ENCODE measurements around the gene FARS2.

DNA sequence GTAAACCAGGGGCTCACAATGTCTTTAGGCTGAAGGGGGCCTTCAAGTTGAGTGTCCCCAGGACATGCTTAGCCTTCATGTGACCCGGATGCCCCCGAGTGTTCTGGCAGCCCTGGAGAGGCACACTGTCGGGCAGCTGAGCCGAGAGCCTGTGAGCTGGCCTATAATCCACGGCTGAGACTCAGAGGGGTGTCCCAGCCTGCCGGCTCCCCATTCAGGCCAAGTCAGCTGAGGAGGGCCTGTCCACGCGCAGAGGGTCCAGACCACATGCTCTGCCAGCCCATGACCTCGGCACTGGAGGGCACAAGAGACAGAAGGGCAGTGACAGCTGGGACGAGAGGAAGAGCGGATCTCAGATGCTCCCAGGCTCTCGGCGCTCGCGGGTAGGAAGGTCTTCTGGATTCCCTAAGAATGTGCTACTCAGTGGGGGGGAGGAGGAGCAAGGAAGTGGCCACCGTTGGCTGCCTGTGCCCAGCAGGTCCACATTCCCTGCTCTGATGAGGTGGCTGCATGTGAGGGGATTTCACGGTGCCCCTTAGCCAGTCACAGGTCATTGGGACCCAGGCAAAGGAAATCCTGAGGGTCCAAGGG lies 520.7 kb downstream of the FARS2 start:
- no peak for TF ChIP-seq CTCF (conservative IDR thresholded peaks at IDR 0.05)
- TF ChIP-seq ZFX (IDR thresholded peaks at IDR 0.05): no peak
